ENCODE results near the gene CEACAM20.

- TF ChIP-seq PRPF4 (IDR thresholded peaks at IDR 0.05; ENCODE audit: low read depth, low read length, poor library complexity, severe bottlenecking): no peak
- TF ChIP-seq POLR2A (IDR thresholded peaks at IDR 0.05; ENCODE audit: insufficient read depth in 1 of 2, low read depth in 2 of 2, low read length in 2 of 2): no peak
- no peak for TF ChIP-seq SMC3 (IDR thresholded peaks at IDR 0.05; ENCODE audit: low read length)
These were observed 19.3 kb upstream of the CEACAM20 start for GRCh38 chr19:44548736-44549135.

All from HepG2 (cell line).